Measurements from ENCODE around the gene LEPR.

GRCh38 chr1:65469889-65470340 is 49.4 kb downstream of the LEPR start:
- TF ChIP-seq POLR2A (IDR thresholded peaks at IDR 0.05; ENCODE audit: low read depth, low read length) (no peak), CTCF (IDR thresholded peaks at IDR 0.05; ENCODE audit: extremely low read depth in 1 of 2, insufficient read depth in 1 of 2, low read depth in 1 of 2, low read length in 2 of 2) (no peak), EZH2 (IDR thresholded peaks at IDR 0.05; ENCODE audit: borderline replicate concordance, low read depth, low read length, severe bottlenecking) (no peak), POLR2AphosphoS5 (IDR thresholded peaks at IDR 0.05; ENCODE audit: insufficient read depth, low read depth, low read length) (no peak), MAX (IDR thresholded peaks at IDR 0.05; ENCODE audit: insufficient read depth, insufficient read length) (no peak), JUN (IDR thresholded peaks at IDR 0.05; ENCODE audit: borderline replicate concordance, insufficient read depth, insufficient read length, low read depth) (no peak), FOS (IDR thresholded peaks at IDR 0.05; ENCODE audit: borderline replicate concordance, insufficient read depth, low read length) (no peak), GATA2 (IDR thresholded peaks at IDR 0.05; ENCODE audit: insufficient read depth, insufficient read length, low read depth, low read length) (no peak)
